Nephron (organoid): ENCODE data around the gene ATAD1.
A peak's percentile ranks its signal among the peaks of the same experiment; 100 is the strongest.

Experiments used
- H3K27ac Mint-ChIP-seq, 3 experiments: 2 replicates each; pipeline ENCODE4 v1.8.0; 2020; ENCODE audit warnings: mixed read lengths in 3 of 3, mild to moderate bottlenecking in 2 of 3, moderate library complexity in 1 of 3
- H3K27me3 Mint-ChIP-seq: 2 replicates; pipeline ENCODE4 v1.8.0; 2021; ENCODE audit warnings: low read depth, mild to moderate bottlenecking, moderate library complexity, mixed read lengths
- H3K36me3 Mint-ChIP-seq: 2 replicates; pipeline ENCODE4 v1.8.0; 2020; ENCODE audit warnings: low read depth, mixed read lengths
- H3K4me1 Mint-ChIP-seq: 2 replicates; pipeline ENCODE4 v1.8.0; 2020; ENCODE audit warnings: mixed read lengths
- H3K4me3 Mint-ChIP-seq, 3 experiments: 2 replicates each; pipeline ENCODE4 v1.8.0; 2020; ENCODE audit warnings: mild to moderate bottlenecking in 3 of 3, mixed read lengths in 3 of 3, moderate library complexity in 2 of 3
- H3K9me3 Mint-ChIP-seq: 2 replicates; pipeline ENCODE4 v1.8.0; 2020; ENCODE audit warnings: mixed read lengths
- TF ChIP-seq, protein P1 (sequence below), 3 experiments: fragments of 200-600 bp; sonication (generic); IDR thresholded peaks; one replicate each; pipeline ENCODE4 v1.5.0; 2021; ENCODE audit warnings: antibody characterized with exemption in 3 of 3; ENCODE audit not compliant: unreplicated experiment in 3 of 3

ATAD1 gene

DNA sequence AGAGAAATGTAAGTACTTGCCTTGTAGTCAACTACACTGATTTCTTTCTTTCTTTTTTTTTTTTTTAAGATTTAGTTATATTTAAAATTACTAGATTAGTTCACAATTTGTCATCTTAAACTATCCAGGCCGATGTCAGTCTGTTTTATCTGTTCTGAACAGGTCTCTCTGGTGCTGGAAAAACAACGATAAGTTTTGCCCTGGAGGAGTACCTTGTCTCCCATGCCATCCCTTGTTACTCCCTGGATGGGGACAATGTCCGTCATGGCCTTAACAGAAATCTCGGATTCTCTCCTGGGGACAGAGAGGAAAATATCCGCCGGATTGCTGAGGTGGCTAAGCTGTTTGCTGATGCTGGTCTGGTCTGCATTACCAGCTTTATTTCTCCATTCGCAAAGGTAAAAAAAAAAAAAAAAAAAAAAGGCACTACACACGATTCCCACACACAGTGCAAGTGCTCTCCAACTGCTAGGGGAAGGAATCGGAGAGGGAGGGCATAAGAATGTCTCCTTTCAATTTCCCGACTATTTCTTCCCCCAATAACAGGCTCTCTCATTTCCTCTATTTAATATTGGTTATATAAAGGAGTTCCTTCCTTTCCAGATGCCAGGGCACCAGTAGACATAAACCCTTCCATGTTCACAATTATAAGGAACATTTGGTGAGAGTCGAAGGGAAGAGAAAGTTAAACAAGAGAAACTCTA, 105.0 kb downstream of the ATAD1 start:
- no peaks in the 10 kb centered on the region for H3K27me3 Mint-ChIP-seq
- TF ChIP-seq, protein P1, sequence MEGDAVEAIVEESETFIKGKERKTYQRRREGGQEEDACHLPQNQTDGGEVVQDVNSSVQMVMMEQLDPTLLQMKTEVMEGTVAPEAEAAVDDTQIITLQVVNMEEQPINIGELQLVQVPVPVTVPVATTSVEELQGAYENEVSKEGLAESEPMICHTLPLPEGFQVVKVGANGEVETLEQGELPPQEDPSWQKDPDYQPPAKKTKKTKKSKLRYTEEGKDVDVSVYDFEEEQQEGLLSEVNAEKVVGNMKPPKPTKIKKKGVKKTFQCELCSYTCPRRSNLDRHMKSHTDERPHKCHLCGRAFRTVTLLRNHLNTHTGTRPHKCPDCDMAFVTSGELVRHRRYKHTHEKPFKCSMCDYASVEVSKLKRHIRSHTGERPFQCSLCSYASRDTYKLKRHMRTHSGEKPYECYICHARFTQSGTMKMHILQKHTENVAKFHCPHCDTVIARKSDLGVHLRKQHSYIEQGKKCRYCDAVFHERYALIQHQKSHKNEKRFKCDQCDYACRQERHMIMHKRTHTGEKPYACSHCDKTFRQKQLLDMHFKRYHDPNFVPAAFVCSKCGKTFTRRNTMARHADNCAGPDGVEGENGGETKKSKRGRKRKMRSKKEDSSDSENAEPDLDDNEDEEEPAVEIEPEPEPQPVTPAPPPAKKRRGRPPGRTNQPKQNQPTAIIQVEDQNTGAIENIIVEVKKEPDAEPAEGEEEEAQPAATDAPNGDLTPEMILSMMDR (IDR thresholded peaks at IDR 0.05; ENCODE audit: unreplicated experiment in 3 of 3): no peak
- no peaks in the 10 kb centered on the region for H3K4me1 Mint-ChIP-seq
- peaks cover 19% of the 10 kb centered on the region for H3K36me3 Mint-ChIP-seq
- no peaks in the 10 kb centered on the region for H3K9me3 Mint-ChIP-seq
- no peak overlapping the region for H3K4me3 Mint-ChIP-seq
- H3K27ac Mint-ChIP-seq: no peak overlapping the region

DNA sequence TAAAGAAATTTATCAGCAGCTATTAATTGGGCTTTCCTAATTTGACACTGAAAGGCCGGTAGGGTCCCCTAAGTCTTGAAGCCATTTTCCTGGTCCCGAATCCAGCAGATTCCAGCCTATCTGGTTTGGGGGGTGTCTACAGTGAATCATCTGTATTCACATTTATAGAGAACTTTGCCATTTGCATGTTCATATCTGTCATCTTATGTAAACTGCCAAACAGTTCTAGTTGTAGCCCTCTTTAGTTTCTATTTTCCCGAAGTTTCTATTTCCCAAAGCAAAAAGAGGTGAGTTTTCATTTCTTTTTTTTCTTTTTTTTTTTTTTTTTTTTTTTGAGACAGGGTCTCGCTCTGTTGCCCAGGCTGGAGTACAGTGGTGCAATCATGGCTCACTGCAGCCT, 110.8 kb downstream of the ATAD1 start:
- no peaks in the 10 kb centered on the region for H3K27me3 Mint-ChIP-seq
- peaks cover 3% of the 10 kb centered on the region for H3K4me1 Mint-ChIP-seq
- H3K36me3 Mint-ChIP-seq: no peaks in the 10 kb centered on the region
- H3K27ac Mint-ChIP-seq: no peak overlapping the region
- no peak overlapping the region for H3K4me3 Mint-ChIP-seq
- TF ChIP-seq, protein P1 (IDR thresholded peaks at IDR 0.05; ENCODE audit: unreplicated experiment in 3 of 3): no peak
- H3K9me3 Mint-ChIP-seq: no peaks in the 10 kb centered on the region

DNA sequence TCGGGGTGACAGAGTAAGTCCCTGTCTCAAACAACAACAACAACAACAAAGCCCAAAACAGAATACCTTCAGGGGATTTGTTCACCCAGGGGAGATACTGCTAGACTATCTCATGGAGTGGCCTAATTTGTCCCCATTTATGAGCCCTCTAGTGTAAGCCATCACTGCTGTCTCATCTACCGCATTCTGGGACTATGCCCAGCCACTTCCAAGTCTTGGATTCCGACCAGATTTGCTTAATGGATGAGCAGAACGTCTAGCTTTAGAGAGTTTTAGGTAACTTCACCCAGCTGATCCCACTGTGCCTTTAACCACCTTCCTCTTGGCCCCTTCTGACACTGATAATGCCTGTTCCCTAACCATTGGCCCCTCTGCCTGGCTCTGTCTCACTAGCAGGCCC, 111.3 kb downstream of the ATAD1 start:
- Mint-ChIP-seq H3K27me3 (no peaks in the 10 kb centered on the region), H3K4me3 (no peak overlapping the region), H3K27ac (no peak overlapping the region), H3K36me3 (no peaks in the 10 kb centered on the region), H3K9me3 (no peaks in the 10 kb centered on the region), H3K4me1 (peaks cover 6% of the 10 kb centered on the region)
- TF ChIP-seq, protein P1 (IDR thresholded peaks at IDR 0.05; ENCODE audit: unreplicated experiment in 3 of 3): no peak

DNA sequence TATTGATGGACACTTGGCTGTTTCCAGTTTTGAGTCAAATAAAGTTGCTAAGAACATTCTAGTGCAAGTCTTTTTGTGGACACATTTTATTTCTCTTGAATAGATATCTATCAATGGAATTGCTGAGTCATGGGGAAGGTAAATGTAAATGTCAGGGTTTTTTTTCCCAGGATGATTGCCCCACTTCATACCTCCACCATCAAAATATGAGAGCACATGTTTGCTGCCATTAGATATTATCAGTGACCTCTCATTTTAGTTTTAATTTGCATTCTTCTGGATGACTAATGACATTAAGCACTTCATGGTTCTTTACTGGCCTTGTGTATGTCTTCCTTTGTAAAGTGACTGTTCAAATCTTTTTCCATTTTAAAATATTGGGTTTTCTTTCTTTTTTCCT, 112.7 kb downstream of the ATAD1 start:
- TF ChIP-seq, protein P1 (IDR thresholded peaks at IDR 0.05; ENCODE audit: unreplicated experiment in 3 of 3): no peak
- H3K27me3 Mint-ChIP-seq: peaks cover 4% of the 10 kb centered on the region
- H3K4me3 Mint-ChIP-seq: no peak overlapping the region
- H3K27ac Mint-ChIP-seq: no peak overlapping the region
- no peaks in the 10 kb centered on the region for H3K9me3 Mint-ChIP-seq
- H3K4me1 Mint-ChIP-seq: peaks cover 11% of the 10 kb centered on the region
- H3K36me3 Mint-ChIP-seq: no peaks in the 10 kb centered on the region

DNA sequence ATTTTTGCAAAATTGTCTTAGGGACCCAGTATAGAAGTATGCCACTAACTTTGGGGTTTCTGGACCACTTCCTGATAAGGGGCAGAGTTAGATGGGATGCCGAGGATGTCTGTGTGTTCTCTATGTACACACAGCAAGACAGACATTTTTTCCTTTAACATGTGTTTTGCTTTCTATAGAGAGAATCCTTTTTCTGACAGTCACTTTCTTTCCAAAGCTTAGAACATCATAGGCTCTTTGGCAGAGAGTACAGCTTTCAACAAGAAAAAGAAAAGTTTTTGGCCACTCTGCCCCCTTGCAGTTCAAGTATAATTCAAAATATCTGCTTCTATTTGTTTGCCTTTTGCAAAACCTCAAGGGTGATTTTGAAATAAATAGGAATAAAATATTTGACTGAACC, 114.3 kb downstream of the ATAD1 start:
- TF ChIP-seq, protein P1 (IDR thresholded peaks at IDR 0.05; ENCODE audit: unreplicated experiment in 3 of 3): no peak
- H3K27ac Mint-ChIP-seq: peak overlapping the region in 1 of 3 experiments; percentile 28
- H3K36me3 Mint-ChIP-seq: no peaks in the 10 kb centered on the region
- no peaks in the 10 kb centered on the region for H3K9me3 Mint-ChIP-seq
- no peak overlapping the region for H3K4me3 Mint-ChIP-seq
- peaks cover 4% of the 10 kb centered on the region for H3K27me3 Mint-ChIP-seq
- H3K4me1 Mint-ChIP-seq: peaks cover 11% of the 10 kb centered on the region

DNA sequence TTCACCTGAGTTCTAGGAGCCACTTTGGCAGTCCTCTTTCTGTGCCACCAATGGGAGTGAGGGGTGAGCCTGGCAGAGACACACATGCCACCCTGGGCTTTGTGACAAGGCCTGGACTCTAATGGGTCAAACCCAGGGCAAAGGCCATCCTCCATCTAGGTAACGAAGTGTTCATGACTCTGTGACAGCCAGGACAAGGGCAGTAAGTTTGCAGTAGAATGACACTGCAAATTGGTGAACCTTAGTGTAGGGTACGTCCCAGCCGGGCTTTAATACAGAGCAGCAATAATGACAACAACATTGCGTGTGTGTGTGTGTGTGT, 115.1 kb downstream of the ATAD1 start:
- H3K27me3 Mint-ChIP-seq: peaks cover 4% of the 10 kb centered on the region
- no peaks in the 10 kb centered on the region for H3K36me3 Mint-ChIP-seq
- H3K9me3 Mint-ChIP-seq: no peaks in the 10 kb centered on the region
- H3K4me3 Mint-ChIP-seq: no peak overlapping the region
- peaks cover 11% of the 10 kb centered on the region for H3K4me1 Mint-ChIP-seq
- H3K27ac Mint-ChIP-seq: no peak overlapping the region
- TF ChIP-seq, protein P1 (IDR thresholded peaks at IDR 0.05; ENCODE audit: unreplicated experiment in 3 of 3): no peak
